BJ (cell line): ENCODE measurements around the gene NCAPH2. TPM values are rescaled to one million over a fixed set of nuclear protein-coding genes. Genes with fewer than 3 reads are reported as not detected.

Source experiments
- CTCF ChIA-PET: fragments of 350-600 bp; formaldehyde crosslinking; extraction: SDS; loops from one replicate; lab custom pipeline; 2021; ENCODE audit warnings: antibody characterized with exemption, inconsistent platforms; lab: Yijun Ruan, JAX
- POLR2A ChIA-PET: fragments of 300-600 bp; sonication (Branson Sonifier 250); formaldehyde crosslinking; extraction: SDS; loops from one replicate; lab custom pipeline; 2021; ENCODE audit warnings: antibody characterized with exemption; lab: Charles Lee
- DNase-seq: peaks from one replicate; pipeline ENCODE4 v3.0.0-alpha.2; 2011; ENCODE audit warnings: low read depth
- H3K27me3 ChIP-seq: 2 replicates; pipeline ENCODE4 v1.6.0; 2011; ENCODE audit warnings: low read length; ENCODE audit not compliant: control insufficient read depth, insufficient read depth
- H3K36me3 ChIP-seq: 2 replicates; pipeline ENCODE4 v1.5.1; 2011; ENCODE audit warnings: low read length; ENCODE audit not compliant: control insufficient read depth, insufficient read depth
- H3K4me3 ChIP-seq: 2 replicates; pipeline ENCODE4 v1.5.1; 2011; ENCODE audit warnings: low read depth, mild to moderate bottlenecking, control low read depth, low read length
- CTCF ChIP-seq: IDR thresholded peaks from 2 replicates; pipeline ENCODE4 v1.5.1; 2011; ENCODE audit warnings: low read depth, mild to moderate bottlenecking, control low read depth, inconsistent platforms, low read length, moderate library complexity; ENCODE audit not compliant: insufficient read depth
- polyA plus RNA-seq: library from polyadenylated mRNA; depleted of rRNA; stranded (reverse); fragments of >200 nt; gene quantifications from 2 replicates; pipeline ENCODE4 v1.2.3, GENCODE V29; 2011; rRNA removed

Gene NCAPH2
- polyA plus RNA-seq, 1 experiment = 31.7 TPM

DNA sequence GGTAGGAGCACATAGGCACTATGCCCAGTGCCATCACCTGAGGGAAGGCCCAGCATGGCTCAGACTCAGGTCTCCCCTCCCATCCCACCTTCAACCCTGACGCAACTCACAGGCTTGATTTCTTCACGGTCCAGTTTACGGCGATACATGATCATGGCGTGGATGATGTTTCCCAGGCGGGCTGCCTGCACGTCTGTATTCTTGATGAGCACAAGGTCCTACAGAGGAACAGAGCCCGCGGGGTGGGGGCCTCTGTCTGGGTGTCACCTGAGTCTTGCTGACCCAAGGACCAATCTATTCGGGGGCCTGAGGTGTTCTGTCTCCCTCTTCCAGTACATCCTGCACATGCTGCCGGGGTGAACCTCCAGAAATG, 66.3 kb downstream of the NCAPH2 start:
- Histone ChIP-seq H3K27me3 (no peaks in the 10 kb centered on the region), H3K4me3 (no peak overlapping the region), H3K36me3 (peaks cover 4% of the 10 kb centered on the region)
- no peak for TF ChIP-seq CTCF
- POLR2A ChIA-PET = no interaction called here
- CTCF ChIA-PET = interaction anchor here (0.6 to 1.6 kb wide), 4 partner anchors 9 to 116 kb away, joined by 3 to 7 read pairs (median 4); partner anchors contain the start of gene SYCE3
- no peak for DNase-seq

Other genes with a start within 250 kb of the NCAPH2 start
- gene MAPK12, start 246.5 kb upstream of the NCAPH2 start, polyA plus RNA-seq = 36.6 and 51.4 TPM in 2 replicates
- 11.2 and 19.6 TPM in 2 replicates for gene MAPK11, start 237.8 kb upstream of the NCAPH2 start, polyA plus RNA-seq
- gene PLXNB2, start 200.6 kb upstream of the NCAPH2 start, polyA plus RNA-seq = 83.7 and 143 TPM in 2 replicates
- 3.7 and 8.2 TPM in 2 replicates for gene DENND6B, start 181.2 kb upstream of the NCAPH2 start, polyA plus RNA-seq
- gene PPP6R2, start 164.9 kb upstream of the NCAPH2 start, polyA plus RNA-seq = 30.4 and 46.4 TPM in 2 replicates
- 21.7 and 34.7 TPM in 2 replicates for gene SBF1, start 33.2 kb upstream of the NCAPH2 start, polyA plus RNA-seq
- gene ADM2, start 26.7 kb upstream of the NCAPH2 start, polyA plus RNA-seq = 8.1 and 16.0 TPM in 2 replicates
- gene MIOX, start 21.4 kb upstream of the NCAPH2 start, polyA plus RNA-seq = 0.16 and 0.20 TPM in 2 replicates
- 54.0 and 111 TPM in 2 replicates for gene LMF2, start 522 bp upstream of the NCAPH2 start, polyA plus RNA-seq
- gene SCO2, start 17.4 kb downstream of the NCAPH2 start, polyA plus RNA-seq = 0.78 and 2.5 TPM in 2 replicates
- 13.1 and 20.6 TPM in 2 replicates for gene TYMP, start 21.8 kb downstream of the NCAPH2 start, polyA plus RNA-seq
- gene KLHDC7B, start 37.7 kb downstream of the NCAPH2 start, polyA plus RNA-seq = 0.34 and 0.39 TPM in 2 replicates
- gene SYCE3, start 54.7 kb downstream of the NCAPH2 start, polyA plus RNA-seq = not detected in 2 replicates
- gene CPT1B, start 70.2 kb downstream of the NCAPH2 start, polyA plus RNA-seq = 3.2 and 4.3 TPM in 2 replicates
- gene CHKB, start 74.6 kb downstream of the NCAPH2 start, polyA plus RNA-seq = 31.5 and 51.2 TPM in 2 replicates
- 0.17 and 0.39 TPM in 2 replicates for gene MAPK8IP2, start 92.6 kb downstream of the NCAPH2 start, polyA plus RNA-seq
- gene ARSA, start 119.9 kb downstream of the NCAPH2 start, polyA plus RNA-seq = 15.7 and 36.9 TPM in 2 replicates
- gene SHANK3, start 164.6 kb downstream of the NCAPH2 start, polyA plus RNA-seq = 0.21 and 0.25 TPM in 2 replicates
- gene ACR, start 230.0 kb downstream of the NCAPH2 start, polyA plus RNA-seq = 0.12 TPM in 1 of 2 replicates, not detected in the other